Activated gamma-delta T cell treated with Interleukin-2 at 50 U/mL for 16 hours (primary cell): ENCODE data around the gene FAAH.
A peak's percentile ranks its signal among the peaks of the same experiment; 100 is the strongest.

Experiments used
- DNase-seq: peaks from one replicate; pipeline ENCODE4 v3.0.0-alpha.2; 2020

FAAH gene

GRCh38 chr1:46423574-46424240 is 29.6 kb downstream of the FAAH start:
- DNase-seq = no peak

DNA sequence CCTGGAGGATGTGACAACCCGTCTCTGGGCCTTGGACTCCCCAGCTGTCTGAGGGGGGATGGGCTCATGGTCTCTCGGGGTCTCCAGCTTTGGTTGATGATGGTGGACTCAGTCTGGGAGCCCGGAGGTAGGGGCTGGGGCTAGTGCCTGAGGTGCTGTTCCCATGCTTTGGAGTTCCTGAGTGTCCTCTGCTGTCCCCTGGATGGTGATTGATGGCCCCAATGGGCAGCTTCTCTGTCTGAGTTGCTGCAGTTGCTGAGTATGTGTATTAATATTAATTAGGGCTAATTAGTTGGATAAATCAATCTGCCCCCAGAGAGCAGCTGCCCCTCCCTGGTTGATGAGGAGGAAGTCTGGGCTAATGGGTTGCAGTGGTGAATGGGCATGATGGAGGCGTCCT is 30.6 kb downstream of the FAAH start:
- DNase-seq = no peak

DNA sequence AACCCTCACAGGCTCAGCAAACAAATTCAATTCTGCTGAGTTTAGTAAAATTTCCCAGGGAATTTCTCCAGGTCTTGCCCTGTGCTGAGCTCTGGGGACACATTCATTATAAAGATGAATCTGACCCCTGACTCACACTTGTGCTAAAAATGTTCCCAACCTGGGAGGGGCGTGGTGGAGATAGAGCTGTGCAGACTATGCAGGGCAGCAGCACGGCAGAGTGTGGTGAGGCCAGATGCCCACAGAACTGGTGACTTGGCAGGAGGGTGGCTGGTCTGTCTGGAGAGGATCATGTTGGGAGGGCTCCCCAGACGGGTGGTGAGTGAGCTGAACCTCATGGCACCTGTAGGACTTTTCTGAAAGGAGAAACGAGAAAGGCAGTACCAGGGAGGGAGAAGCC is 31.6 kb downstream of the FAAH start:
- no peak for DNase-seq

DNA sequence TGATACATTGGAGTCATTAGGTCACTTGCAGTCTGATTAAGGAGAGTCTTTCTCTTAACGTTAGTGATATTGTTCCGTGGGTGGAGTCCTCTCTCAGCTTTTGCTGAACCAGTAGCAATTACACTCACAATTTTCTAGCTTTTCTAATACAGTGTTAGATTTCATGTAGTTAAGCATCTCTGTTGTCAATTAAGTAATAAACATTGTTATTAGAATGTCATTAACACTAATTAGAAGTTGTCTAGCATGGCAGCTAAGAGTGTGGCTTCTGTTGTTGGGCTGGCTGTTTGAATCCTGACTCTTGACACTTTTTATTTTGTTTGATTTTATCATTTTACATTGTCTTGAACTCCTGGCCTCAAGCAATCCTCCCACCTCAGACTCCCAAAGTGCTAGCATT is 33.4 kb downstream of the FAAH start:
- DNase-seq = no peak

- no peak for DNase-seq
These were observed 35.3 kb downstream of the FAAH start for GRCh38 chr1:46429436-46429835.

- DNase-seq = no peak
These were observed 37.6 kb downstream of the FAAH start for GRCh38 chr1:46431695-46432094.

- DNase-seq = no peak
These were observed 38.7 kb downstream of the FAAH start for GRCh38 chr1:46432781-46433327.

GRCh38 chr1:46434358-46434757 is 40.2 kb downstream of the FAAH start:
- DNase-seq = no peak

DNA sequence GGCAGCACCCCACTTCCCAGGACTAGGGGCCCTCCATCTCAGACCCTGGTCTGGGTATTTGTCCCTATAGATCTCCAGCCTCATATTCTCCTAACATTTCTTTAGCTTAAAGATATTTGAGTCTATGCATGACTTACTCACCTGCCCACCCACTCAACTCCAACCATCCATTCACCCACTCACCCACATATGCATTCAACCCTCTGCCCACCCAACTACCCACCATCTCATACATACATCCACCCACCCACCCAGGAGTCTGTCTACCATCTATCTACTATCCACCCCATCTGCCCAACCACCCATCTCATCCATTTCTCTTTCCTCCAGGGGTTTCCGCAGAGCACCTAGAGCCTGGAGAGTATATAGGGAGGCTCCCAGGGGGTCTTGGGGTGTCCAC is 42.7 kb downstream of the FAAH start:
- no peak for DNase-seq

- DNase-seq = no peak
These were observed 43.6 kb downstream of the FAAH start for GRCh38 chr1:46437723-46438122.

GRCh38 chr1:46438346-46438745 is 44.2 kb downstream of the FAAH start:
- no peak for DNase-seq

- no peak for DNase-seq
These were observed 46.4 kb downstream of the FAAH start for GRCh38 chr1:46440478-46440877.

- DNase-seq = peak; percentile 66
These were observed 48.4 kb downstream of the FAAH start for GRCh38 chr1:46442317-46443161.

DNA sequence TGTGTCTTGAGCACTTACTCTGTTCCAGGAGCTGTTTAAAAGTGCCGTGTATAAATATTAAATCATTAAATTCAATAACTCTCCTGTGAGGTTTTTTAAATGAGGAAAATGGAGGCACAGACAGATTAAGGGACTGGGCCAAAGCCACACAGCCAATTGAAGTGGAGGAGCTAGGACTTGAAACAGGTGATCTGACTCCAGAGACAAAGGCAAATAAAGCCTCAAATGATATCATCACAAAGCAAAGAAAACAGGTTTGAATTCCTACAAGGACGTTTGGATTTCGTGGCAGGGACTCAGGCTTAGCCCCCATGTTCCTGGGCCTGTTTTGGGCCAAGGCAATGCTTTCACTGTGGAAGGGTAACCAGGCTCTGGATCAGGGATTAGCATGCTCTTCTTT is 50.3 kb downstream of the FAAH start:
- no peak for DNase-seq

DNA sequence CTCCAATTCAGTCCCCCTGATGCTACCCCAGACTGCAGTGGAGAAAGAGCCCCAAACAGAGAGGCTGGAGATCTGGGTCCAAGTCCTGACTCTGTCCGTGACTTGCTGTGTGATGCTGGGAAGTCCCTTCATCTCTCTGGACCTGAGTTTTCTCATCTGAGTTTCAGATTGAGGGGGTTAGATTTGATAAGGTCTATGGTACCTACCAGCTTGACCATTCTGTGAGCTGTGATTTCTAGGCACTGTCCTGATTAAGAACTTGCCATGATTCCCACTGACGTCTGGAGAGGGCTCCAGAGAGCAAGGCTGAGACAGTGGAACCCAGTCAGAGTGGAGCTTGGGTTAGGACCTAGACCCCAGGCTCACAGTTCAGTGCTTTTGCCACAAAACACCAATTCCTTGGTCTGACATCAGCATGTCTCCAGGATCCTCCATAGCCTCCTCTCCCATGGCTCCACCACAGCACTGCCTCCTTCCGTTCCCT is 51.7 kb downstream of the FAAH start:
- DNase-seq = no peak

- DNase-seq = peak; percentile 70
These were observed 52.8 kb downstream of the FAAH start for GRCh38 chr1:46446646-46447498.

GRCh38 chr1:46447499-46448108 is 53.5 kb downstream of the FAAH start:
- no peak for DNase-seq

- DNase-seq = no peak
These were observed 54.2 kb downstream of the FAAH start for GRCh38 chr1:46448109-46448911.

GRCh38 chr1:46449223-46450159 is 55.4 kb downstream of the FAAH start:
- no peak for DNase-seq

- DNase-seq = no peak
These were observed 56.0 kb downstream of the FAAH start for GRCh38 chr1:46450160-46450517.
